ENCODE data around the gene ERLIN1.

DNA sequence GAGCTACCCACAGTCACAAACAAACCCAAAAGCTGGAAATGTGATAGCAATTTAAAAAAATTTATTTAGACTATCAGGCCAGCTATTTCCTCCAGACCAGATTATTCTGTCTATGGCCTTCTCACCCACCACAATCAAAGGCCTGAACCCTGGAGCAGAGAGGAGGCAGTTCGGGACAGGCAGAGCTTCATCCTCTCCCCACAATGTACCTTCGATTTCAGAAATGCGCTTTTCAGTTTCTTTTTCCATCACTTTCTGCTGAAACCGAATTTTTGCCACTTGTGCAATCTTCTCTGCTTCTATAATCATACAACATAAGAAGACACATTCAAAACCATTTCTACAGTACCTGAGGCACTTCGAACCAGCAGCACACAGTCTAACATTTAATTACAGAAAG lies 29.9 kb downstream of the ERLIN1 start:
- no peak for TF ChIP-seq CTCF (conservative IDR thresholded peaks at IDR 0.05; ENCODE audit: low read length)
- TF ChIP-seq EZH2phosphoT487 (IDR thresholded peaks at IDR 0.05; ENCODE audit: borderline replicate concordance) = no peak

Data from Loucy (cell line).